Right lobe of liver (tissue), 6 donors: Measurements from ENCODE around the gene ABLIM2. TPM values are rescaled to one million over a fixed set of nuclear protein-coding genes. Genes with fewer than 3 reads are reported as not detected.

Experiments
- ATAC-seq, 4 donors: fragments of 200-7000 bp; cut with Tn5 transposase; one replicate each; pipeline ENCODE4 v1.9.1; 2020; ENCODE audit warnings: mild to moderate bottlenecking in 4 of 4, moderate library complexity in 4 of 4
- DNase-seq, 3 donors: peaks; one replicate each; pipeline ENCODE4 v3.0.0-alpha.2; 2020
- H3K27ac ChIP-seq, 3 donors: fragments of 200-600 bp; one replicate each; pipeline ENCODE4 v1.8.0; 2022
- H3K27me3 ChIP-seq, 2 donors: fragments of 200-600 bp; one replicate each; pipeline ENCODE4 v1.8.0; 2022
- H3K36me3 ChIP-seq, 4 donors: fragments of 200-600 bp; sonication (generic) in 1 of 4; one replicate each; pipeline versions ENCODE4 v1.5.1 to v1.8.0; 2017 to 2022; ENCODE audit warnings: control low read depth in 1 of 4
- H3K4me1 ChIP-seq, 4 donors: fragments of 200-600 bp; sonication (generic) in 1 of 4; one replicate each; pipeline versions ENCODE4 v1.5.1 to v1.8.0; 2017 to 2022; ENCODE audit warnings: control low read depth in 1 of 4
- H3K4me3 ChIP-seq, 3 donors: fragments of 200-600 bp; one replicate each; pipeline ENCODE4 v1.8.0; 2022
- H3K9me3 ChIP-seq, 4 donors: fragments of 200-600 bp; sonication (generic) in 1 of 4; one replicate each; pipeline versions ENCODE4 v1.5.1 to v1.8.0; 2017 to 2022; ENCODE audit warnings: control low read depth in 1 of 4
- CTCF ChIP-seq, 4 donors: fragments of 200-600 bp in 3 of 4; fragments of 450-650 bp in 1 of 4; IDR thresholded peaks; one replicate each; pipeline versions ENCODE4 v1.5.1 to v1.8.0; 2016 to 2022; ENCODE audit warnings: antibody characterized with exemption in 4 of 4, mild to moderate bottlenecking in 2 of 4
- POLR2A ChIP-seq: fragments of 450-650 bp; IDR thresholded peaks from one replicate; pipeline ENCODE4 v1.6.1; 2017; ENCODE audit warnings: antibody characterized with exemption, mild to moderate bottlenecking
- WGBS: methylation state at CpG from one replicate; pipeline ENCODE4 v1.1.6; 2018; ENCODE audit warnings: low coverage, low lambda C conversion rate; ENCODE audit not compliant: insufficient coverage; ENCODE audit errors: missing lambda C conversion rate; 5-methylcytosine and 5-hydroxymethylcytosine counted together
- intact Hi-C, 2 donors: fragments of 100-400 bp; cut with DNase I; formaldehyde crosslinking; loops; one replicate each; pipeline versions ENCODE4 v1.11.2 to v1.14.1; 2022
- total RNA-seq, 6 experiments: library from RNA; depleted of rRNA in 2 of 6; stranded (reverse); fragments of >200 nt in 2 of 6; fragmentation: NEBNext Ultra II Directional in 3 of 6; extraction: Animal tissue kit (Norgen Biotek cat#: 25700) in 3 of 6; gene quantifications; one replicate each; pipeline versions ENCODE4 v1.1.0 to v1.2.4, GENCODE V29; 2016 to 2023
- donor health status: DM: no; HTN: yes; CAD: no.
- donor health status: DM: no; HTN: no; CAD: no.
- donor health status: DM: no; HTN: no; CAD: no.
- donor health status: DM: no; HTN: yes; CAD: no.
- donor health status: DM: no; HTN: yes; CAD: no.

The ABLIM2 gene
- total RNA-seq, 6 experiments from 2014 or later = 0.93 to 3.5 (median 2.3) TPM

GRCh38 chr4:8069102-8069752 lies 89.4 kb downstream of the ABLIM2 start:
- no peak overlapping the region for H3K27ac ChIP-seq
- TF ChIP-seq POLR2A (no peak), CTCF (IDR thresholded peaks at IDR 0.05) (no peak)
- peak in 1 of 3 donors; percentile 49 for DNase-seq
- peaks cover 0 to 9% (median 0%) of the 10 kb centered on the region in 4 donors for H3K9me3 ChIP-seq
- ATAC-seq = no peak
- no peak overlapping the region for H3K4me3 ChIP-seq
- no peaks in the 10 kb centered on the region for H3K36me3 ChIP-seq
- no peaks in the 10 kb centered on the region for H3K27me3 ChIP-seq
- no peaks in the 10 kb centered on the region for H3K4me1 ChIP-seq
- intact Hi-C loops = no loop called here
- 95% methylated on average over 4 of the region's 27 CpGs for WGBS

DNA sequence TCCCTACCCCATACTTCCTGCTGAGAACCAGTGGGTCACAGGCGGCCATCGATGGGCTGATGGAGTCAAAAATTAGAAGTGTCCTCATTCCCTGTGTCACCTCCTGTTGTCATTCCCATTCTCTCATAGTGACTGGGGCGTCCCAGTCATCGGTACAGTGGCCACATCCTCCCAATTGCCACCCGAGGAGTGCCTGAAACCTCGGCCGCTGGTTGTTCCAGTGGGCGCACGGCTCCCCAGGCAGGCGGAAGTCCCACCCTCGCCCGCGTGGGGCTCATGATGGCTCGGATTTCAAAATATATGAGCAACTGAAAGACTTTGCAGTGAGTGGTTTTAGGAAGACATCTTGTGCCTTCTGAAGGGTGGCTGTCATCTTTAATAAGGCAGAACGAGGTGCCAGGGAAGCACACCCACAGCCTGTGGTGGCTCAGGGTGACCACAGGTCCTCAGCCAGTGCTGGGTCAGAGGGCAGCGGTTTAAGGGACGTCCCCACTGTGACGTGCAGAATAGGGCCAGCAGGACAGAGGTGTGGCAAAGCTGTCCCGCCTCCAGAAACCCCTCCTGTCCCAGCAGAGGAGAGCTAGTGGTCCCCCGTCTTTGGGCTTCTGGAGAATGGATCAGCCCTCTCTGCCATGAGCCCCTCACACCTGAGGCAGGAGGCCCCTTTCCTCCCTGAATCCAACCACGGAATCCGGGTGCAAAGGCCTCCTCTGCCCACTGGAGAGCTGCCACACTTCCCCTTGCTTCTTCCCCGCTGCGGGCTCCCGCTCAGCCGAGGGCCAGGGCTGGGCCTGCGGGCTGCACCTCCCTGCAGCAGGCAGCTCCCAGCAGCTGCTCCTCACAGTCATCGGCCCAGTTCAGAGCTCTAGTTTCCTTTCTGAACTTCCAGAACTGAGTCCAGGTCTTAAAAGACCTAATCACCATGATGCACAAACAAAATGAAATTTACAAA lies 90.4 kb downstream of the ABLIM2 start:
- no peak overlapping the region for H3K4me3 ChIP-seq
- no peaks in the 10 kb centered on the region for H3K4me1 ChIP-seq
- intact Hi-C loops = no loop called here
- 84% methylated on average over 15 of the region's 28 CpGs for WGBS
- no peak for ATAC-seq
- DNase-seq = no peak
- peaks cover 0 to 16% (median 1%) of the 10 kb centered on the region in 4 donors for H3K9me3 ChIP-seq
- no peaks in the 10 kb centered on the region for H3K36me3 ChIP-seq
- TF ChIP-seq CTCF (IDR thresholded peaks at IDR 0.05) (no peak), POLR2A (no peak)
- H3K27ac ChIP-seq = no peak overlapping the region
- no peaks in the 10 kb centered on the region for H3K27me3 ChIP-seq

GRCh38 chr4:8067274-8067936 lies 91.2 kb downstream of the ABLIM2 start:
- no peak for TF ChIP-seq CTCF (IDR thresholded peaks at IDR 0.05)
- TF ChIP-seq POLR2A = no peak
- 40% methylated on average over 1 of the region's 20 CpGs for WGBS
- ATAC-seq (no peak), DNase-seq (no peak)
- Histone ChIP-seq H3K27ac (no peak overlapping the region), H3K9me3 (peaks cover 0 to 16% (median 1%) of the 10 kb centered on the region in 4 donors), H3K4me3 (no peak overlapping the region), H3K27me3 (no peaks in the 10 kb centered on the region), H3K4me1 (no peaks in the 10 kb centered on the region), H3K36me3 (no peaks in the 10 kb centered on the region)
- intact Hi-C loops = no loop called here

- intact Hi-C loops = no loop called here
- ATAC-seq = no peak
- H3K4me1 ChIP-seq = no peaks in the 10 kb centered on the region
- H3K36me3 ChIP-seq = no peaks in the 10 kb centered on the region
- 87% methylated on average over 13 of the region's 13 CpGs for WGBS
- no peak overlapping the region for H3K27ac ChIP-seq
- no peak overlapping the region for H3K4me3 ChIP-seq
- TF ChIP-seq POLR2A (no peak), CTCF (IDR thresholded peaks at IDR 0.05) (no peak)
- peaks cover 0 to 16% (median 1%) of the 10 kb centered on the region in 4 donors for H3K9me3 ChIP-seq
- no peak for DNase-seq
- no peaks in the 10 kb centered on the region for H3K27me3 ChIP-seq
Measured at GRCh38 chr4:8066336-8066931, 92.2 kb downstream of the ABLIM2 start.
